Measurements from ENCODE around the gene KRTDAP.

Gene KRTDAP, protein sequence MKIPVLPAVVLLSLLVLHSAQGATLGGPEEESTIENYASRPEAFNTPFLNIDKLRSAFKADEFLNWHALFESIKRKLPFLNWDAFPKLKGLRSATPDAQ

DNA sequence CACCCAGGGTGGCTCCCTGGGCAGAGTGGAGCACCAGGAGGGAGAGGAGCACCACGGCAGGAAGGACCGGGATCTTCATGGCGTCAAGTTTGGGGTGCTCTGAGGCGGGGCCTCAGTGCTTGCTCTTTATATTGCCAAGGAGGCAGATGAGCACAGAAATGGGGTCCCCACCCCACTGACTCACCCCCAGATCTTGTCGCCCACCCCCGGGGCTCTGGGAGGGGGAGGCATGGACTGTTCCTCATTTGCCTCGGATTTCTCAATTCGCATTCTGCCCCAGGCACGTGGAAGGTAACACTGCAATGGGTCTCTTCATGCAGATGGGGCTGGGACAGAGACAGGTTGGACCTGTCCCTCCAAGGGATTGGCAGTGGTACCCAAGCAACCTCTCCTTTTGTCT, at the start of gene KRTDAP:
KRTDAP (minus strand) TSS at position 101 of the 400 bp plus-strand sequence; CDS start at position 79, 22 bp downstream.
- TF ChIP-seq POLR2A (IDR thresholded peaks at IDR 0.05; ENCODE audit: low read length) (no peak), GATA1 (IDR thresholded peaks at IDR 0.05; ENCODE audit: low read depth, low read length) (no peak)
- DNase-seq: no peak

DNA sequence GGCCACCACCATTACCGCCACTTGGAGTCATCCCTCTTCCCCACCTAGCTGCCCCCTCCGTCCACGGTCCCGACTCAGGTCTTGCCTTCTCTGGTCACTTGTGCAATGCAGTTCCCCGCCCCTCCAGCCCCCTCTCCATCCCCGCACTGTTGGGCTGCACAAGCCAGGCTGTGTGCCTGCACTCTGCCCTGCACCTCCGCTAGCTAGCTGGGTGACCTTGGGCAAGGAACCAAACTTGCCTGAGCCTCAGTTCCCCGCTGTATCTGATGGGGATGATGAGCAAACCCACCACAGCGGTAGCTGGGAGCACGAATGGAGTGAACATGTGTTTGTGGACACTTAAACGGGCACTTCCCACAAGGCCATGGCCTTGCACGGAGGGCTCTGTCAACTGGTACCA, 49.6 kb upstream of the KRTDAP start:
- no peak for DNase-seq
- no peak for TF ChIP-seq POLR2A (IDR thresholded peaks at IDR 0.05; ENCODE audit: low read length)
- no peak for TF ChIP-seq GATA1 (IDR thresholded peaks at IDR 0.05; ENCODE audit: low read depth, low read length)

DNA sequence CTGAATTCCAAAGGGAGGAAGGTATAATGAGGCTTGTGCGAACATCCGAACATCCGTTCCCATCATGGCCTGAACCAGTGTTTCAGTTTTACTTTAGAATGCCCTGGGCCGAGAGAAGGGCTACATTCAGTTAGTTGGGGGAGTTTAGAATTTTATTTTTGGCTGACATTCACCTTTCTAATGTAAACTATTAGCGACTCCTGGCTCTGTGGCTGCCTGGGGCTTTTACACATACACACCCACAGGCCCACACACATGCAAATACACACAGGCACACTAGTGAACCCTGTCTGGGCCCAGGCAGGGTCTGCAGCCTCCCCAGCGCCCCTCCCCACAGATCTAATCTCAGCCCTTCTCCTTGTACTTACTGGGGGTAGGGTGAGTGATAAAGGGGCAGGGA, 49.0 kb upstream of the KRTDAP start:
- no peak for DNase-seq
- no peak for TF ChIP-seq POLR2A (IDR thresholded peaks at IDR 0.05; ENCODE audit: low read length)
- no peak for TF ChIP-seq GATA1 (IDR thresholded peaks at IDR 0.05; ENCODE audit: low read depth, low read length)

DNA sequence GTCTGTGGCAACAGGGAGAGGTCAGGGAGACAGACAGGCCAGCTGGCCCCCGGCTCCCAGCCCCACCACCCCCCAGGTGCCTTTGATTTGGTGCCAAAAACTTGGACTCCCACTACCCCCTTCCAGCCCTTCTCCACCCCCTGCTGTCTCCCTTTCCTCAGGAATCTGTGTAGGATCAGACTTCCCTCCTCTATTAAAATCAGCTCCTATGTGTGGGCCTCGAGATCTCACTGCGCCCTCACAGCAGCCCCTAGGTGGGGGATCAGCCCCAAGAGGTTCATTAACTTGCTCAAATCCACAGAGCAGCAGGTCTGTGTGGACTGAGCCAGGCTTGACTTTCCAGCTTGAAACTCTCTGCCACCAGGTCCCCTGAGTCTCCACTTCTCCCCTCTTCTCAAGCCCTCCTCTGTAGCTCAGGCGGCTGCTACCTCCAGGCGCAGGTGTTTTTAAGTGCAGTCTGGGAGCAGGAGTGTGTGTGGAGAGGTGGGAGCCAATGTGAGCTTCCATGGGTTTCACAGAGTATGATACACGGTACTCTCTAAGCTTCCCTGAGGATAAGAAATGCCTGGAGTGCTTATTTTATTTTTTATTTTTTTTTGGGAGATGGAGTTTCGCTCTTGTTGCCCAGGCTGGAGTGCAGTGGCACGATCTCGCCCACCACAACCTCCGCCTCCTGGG, 44.7 kb upstream of the KRTDAP start:
- TF ChIP-seq POLR2A (IDR thresholded peaks at IDR 0.05; ENCODE audit: low read length): no peak
- TF ChIP-seq GATA1 (IDR thresholded peaks at IDR 0.05; ENCODE audit: low read depth, low read length): no peak
- no peak for DNase-seq

DNA sequence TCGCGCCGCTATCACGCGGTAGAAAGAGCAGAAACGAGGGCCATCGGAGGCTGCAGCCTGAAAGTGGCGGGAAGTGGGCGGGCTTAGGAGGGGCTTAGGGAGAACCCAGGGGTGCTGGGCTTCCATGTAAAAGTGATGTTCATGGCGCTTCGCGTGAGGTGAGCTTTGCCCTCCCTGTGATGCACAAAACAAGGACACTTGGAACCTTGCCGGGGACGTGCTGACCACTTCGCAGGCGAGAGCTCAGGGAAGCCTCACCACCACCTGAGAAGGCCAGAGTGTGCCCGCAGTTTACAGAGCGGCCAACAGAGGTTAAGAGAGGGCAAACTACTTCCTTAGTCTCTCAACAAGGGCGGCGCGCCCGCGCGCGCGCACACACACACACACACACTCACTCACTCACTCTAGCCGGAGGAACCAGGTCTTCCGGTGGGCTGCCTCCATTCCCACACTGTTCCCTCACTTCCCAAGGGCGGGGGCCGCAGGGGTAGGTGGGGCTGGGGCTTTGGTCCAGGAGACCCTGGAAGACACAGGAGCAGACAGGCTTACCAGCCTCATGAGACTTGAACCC, 43.6 kb upstream of the KRTDAP start:
- no peak for DNase-seq

DNA sequence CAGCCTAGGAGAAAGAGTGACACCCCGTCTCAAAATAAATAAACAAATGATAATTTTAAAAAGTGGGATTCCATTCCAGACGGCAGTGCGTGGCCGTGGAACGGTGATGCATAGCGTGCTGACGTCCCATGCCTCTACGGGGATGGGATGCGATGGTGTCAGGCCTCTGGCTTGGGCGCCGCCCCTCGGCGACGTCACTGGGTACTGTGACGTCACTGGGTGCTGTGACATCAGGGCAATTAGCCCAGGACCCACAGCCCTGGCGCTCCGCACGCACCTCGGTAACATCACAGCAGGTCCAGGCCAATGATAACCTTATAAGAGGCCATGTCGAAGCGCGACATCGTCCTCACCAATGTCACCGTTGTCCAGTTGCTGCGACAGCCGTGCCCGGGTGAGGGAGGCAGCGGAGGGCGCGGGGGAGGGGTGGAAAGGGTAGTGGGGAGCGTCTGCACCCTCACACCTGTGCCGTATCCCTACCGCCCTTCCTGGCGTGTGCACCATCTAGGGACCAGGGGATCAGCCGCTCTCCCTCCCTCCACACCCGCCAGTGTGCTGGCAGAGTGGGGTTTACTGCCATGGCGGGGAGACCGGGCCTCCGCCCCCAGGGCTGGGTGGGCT, 43.0 kb upstream of the KRTDAP start, which contains the start of gene GAPDHS:
GAPDHS (plus strand) TSS at position 256 of the 621 bp plus-strand sequence; CDS start at position 328, 72 bp downstream.
- no peak for DNase-seq
- TF ChIP-seq GATA1 (IDR thresholded peaks at IDR 0.05; ENCODE audit: low read depth, low read length): no peak
- TF ChIP-seq POLR2A (IDR thresholded peaks at IDR 0.05; ENCODE audit: low read length): no peak

More for the DNA sequence above, 43.6 kb upstream of the KRTDAP start:
- no peak for TF ChIP-seq POLR2A (IDR thresholded peaks at IDR 0.05; ENCODE audit: low read length)

DNA sequence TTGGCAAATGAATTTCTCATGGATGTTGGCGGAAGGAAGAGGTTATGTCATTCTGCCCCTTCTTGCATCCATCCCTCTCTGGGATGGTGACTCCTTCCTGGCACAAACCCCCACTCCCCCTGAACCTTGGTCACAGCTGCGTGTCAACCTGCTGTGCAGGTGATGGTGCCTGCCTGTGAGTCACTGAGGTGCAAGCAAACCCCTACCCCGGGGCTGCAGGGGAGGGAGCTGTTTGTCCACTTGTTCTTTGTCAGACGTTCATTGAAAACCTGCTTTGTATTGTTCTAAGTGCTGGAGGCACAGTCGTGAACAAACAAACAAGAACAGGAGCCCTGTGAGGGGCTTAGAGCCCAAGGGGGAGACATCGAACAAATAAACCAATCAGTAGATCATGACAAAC, 41.0 kb upstream of the KRTDAP start:
- DNase-seq: no peak
- TF ChIP-seq GATA1 (IDR thresholded peaks at IDR 0.05; ENCODE audit: low read depth, low read length): no peak
- no peak for TF ChIP-seq POLR2A (IDR thresholded peaks at IDR 0.05; ENCODE audit: low read length)

DNA sequence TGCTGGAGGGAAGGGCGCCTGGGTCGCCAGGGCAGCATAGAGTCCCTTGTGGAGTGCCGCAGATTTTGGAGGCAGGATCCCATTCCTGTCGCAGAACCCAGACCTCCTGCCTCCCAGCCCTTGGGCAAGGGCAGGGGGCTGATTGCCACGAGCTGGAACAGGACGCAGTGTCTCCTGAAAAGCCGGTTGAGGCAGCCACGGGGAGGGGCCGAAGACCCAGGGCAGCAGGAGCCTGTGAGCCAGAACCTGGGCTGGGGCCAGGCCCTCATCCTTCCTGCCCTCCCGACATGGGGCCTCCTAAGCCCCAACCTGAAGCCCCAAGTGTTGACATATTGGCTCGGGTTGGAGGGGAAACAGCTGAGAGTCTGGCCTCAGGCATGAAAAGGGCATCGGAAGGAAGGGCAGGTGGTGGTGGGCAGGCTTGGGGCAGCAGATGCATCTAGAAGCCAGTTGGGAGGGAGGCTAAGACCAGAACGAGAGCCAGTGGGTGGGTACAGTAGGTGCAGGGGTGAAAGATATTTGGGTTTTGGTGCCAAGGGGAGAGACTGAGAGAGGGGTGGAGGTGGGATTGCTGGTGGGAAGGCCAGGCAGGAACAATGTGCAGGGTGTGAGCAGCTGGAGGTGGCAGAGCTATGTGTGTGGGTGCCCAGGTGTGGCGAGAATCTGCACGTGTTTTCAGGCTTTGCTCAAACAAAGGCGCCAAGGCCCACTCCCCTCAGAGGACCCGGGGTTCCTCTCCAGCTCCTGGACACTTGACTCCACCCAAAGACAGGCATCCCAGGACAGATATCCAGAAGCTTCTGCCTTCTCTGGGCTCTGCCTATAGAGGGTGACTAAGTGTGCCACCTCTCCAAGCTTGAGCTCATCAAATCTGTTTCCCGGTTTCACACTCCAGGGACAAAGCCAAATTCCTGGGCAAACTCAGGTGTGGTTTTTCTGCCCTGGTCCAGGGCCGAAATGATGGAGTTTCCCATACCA, 39.3 kb upstream of the KRTDAP start:
- no peak for DNase-seq
- no peak for TF ChIP-seq GATA1 (IDR thresholded peaks at IDR 0.05; ENCODE audit: low read depth, low read length)
- TF ChIP-seq POLR2A (IDR thresholded peaks at IDR 0.05; ENCODE audit: low read length): no peak

DNA sequence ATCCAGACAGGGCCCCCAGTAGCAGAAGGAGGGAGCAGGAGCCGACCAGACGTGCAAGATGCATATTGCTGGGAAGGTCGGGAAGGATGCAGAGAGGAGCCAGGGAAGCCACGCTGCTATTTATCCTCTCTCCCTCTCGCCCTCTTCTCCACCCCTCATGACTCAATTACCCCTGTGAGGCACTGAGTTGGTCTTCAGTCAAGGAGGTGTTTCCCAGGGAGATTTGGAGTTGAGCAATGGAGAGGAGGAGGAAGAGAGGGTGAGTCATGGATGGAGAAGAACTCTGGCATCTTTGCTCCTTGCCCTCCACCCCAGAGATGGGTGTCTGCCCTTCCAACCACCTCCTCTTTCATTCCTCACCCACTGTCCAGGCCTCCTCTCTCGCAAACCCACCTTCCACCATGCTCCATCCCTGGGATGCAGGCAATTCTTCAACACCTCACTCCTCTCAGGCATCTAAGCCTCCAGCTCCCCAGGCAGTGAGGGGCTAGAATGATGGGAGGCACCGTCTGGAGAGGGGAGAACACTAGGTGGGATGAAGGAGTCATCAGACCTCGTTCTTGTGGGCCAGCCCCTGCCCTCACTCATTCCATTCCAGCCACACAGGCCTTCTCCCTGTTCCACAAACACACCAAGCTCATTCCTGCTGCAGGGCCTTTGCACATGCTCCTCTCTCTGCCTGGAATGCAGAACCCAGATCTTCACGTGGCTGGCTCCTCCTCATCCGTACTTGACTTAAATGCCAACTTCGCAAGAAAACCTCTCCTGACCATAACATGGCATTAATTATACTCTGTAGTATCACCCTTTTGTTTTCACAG, 38.2 kb upstream of the KRTDAP start, which contains the start of gene SBSN:
SBSN (minus strand) TSS at position 94 of the 821 bp plus-strand sequence; CDS start at position 64, 30 bp downstream.
- TF ChIP-seq POLR2A (IDR thresholded peaks at IDR 0.05; ENCODE audit: low read length): no peak
- TF ChIP-seq GATA1 (IDR thresholded peaks at IDR 0.05; ENCODE audit: low read depth, low read length): no peak
- no peak for DNase-seq

DNA sequence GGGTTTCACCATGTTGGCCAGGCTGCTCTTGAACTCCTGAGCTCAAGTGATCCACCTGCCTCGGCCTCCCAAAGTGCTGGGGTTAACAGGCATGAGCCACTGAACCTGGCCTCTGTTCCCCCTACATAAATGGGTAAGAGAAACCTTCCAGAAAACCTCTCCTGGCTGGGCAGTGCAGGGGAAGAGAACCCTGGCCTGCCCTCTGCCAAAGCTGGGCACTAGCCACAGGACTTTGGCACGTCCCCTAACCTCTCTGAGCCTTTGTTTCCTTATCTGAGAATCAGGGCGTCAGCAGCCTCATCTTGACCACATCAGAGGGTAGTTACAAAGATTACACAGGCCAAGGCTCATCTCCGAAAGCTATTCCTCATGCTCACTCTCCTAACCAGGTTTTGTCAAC, 35.6 kb upstream of the KRTDAP start:
- no peak for TF ChIP-seq GATA1 (IDR thresholded peaks at IDR 0.05; ENCODE audit: low read depth, low read length)
- TF ChIP-seq POLR2A (IDR thresholded peaks at IDR 0.05; ENCODE audit: low read length): no peak
- no peak for DNase-seq

DNA sequence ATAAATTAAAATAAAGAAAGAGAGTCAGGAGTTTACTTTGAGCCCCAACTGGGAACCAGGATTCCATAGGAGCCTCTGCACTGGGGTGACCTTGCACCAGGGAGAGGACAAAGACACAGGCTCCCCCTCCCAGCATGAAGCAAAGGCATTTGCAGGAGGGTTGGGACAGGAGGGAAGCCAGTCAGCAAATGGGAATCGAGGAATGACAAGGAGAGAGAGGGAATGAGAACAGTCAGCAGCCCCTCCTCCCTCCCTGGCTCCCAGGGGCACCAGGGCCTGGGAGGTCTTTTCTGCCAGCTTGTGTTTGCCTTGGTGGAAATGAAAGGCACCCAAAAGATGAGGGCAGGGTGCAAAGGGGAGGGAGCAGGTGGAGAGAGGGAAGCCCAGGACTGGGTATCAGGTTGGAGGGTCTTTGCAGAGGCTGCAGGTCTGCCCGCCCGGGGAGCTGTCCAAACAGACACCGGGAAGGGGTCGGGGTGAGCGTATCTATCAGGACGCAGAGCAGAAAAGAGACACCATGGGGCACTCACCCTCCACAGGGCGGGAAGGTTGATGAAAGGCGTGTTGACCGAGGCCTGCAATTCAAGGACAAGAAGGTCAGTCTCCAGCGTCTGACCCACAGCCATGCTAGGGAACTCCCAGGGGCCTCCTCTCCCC, 34.0 kb upstream of the KRTDAP start:
- TF ChIP-seq GATA1 (IDR thresholded peaks at IDR 0.05; ENCODE audit: low read depth, low read length) (no peak), POLR2A (IDR thresholded peaks at IDR 0.05; ENCODE audit: low read length) (no peak)
- no peak for DNase-seq

DNA sequence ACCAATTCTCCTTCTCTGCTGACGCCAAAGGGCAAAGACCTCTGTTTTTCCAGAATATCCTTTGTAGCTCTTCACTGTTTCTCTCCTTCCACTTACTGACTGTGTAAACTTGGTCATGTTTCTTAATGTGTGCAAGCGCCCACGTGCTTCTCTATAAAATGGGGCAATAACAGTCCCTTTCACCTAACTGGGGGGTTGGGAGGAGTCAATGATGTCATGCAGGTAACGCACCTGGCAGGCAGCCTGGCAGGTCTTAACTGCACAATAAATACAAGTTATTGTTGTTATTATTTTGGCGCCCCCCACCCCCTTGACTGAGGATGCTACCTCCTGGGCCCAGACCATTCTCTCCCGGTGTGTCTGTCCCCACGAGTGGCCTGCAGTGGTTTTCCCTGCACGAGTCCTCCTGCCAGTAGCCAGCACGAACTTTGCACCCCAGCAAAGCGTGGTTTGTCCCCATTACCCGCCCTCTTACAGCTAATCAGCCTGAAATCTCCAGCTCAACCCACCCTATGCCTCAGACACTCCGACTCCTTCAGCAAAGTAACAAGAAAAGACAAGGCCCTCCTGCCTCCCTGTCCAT, 32.6 kb upstream of the KRTDAP start:
- DNase-seq: no peak
- TF ChIP-seq GATA1 (IDR thresholded peaks at IDR 0.05; ENCODE audit: low read depth, low read length): no peak

All from erythroblast (primary cell).